Measurements from ENCODE around the gene NOTCH3.

Gene NOTCH3

DNA sequence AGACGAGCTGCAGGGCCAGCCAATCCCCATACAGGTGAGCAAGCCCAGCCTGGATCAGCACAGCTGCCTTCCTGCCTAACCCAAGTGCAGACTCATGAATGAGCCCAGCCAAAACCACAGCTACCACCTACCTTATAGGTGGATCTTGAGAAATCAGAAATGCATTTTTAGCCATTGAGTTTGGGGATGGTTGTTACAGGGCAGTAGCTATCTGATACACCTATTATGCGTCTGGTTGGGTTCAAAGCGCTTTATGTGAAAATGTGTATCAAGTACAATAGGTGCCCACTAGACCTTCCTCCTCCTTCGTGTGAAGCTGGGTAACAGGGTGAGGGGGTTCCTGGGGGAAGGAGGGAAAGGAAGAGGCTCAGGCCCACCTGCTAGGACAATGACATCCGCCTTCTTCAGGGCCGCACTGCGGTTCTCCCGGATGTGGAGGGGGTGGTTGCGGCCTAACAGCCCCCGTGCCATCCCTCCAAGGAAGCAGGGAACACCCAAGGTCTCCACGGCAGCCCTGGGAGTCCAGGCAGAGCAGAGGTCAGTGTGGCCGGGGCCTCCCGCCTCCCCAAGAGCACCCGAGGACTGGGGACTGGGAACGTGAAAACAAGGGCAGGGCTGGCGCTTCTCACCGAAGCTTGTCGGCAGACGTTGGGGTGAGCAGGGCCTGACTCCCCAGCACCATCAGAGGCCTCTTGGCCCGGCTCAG, 81.9 kb downstream of the NOTCH3 start:
- TF ChIP-seq, protein P1, sequence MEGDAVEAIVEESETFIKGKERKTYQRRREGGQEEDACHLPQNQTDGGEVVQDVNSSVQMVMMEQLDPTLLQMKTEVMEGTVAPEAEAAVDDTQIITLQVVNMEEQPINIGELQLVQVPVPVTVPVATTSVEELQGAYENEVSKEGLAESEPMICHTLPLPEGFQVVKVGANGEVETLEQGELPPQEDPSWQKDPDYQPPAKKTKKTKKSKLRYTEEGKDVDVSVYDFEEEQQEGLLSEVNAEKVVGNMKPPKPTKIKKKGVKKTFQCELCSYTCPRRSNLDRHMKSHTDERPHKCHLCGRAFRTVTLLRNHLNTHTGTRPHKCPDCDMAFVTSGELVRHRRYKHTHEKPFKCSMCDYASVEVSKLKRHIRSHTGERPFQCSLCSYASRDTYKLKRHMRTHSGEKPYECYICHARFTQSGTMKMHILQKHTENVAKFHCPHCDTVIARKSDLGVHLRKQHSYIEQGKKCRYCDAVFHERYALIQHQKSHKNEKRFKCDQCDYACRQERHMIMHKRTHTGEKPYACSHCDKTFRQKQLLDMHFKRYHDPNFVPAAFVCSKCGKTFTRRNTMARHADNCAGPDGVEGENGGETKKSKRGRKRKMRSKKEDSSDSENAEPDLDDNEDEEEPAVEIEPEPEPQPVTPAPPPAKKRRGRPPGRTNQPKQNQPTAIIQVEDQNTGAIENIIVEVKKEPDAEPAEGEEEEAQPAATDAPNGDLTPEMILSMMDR (IDR thresholded peaks at IDR 0.05; ENCODE audit: low read depth, low read length): no peak
- no peak for DNase-seq (ENCODE audit: low read depth in 2 of 2)
- H3K4me3 ChIP-seq (replicated peaks in 1 of 2; ENCODE audit: low read depth in 2 of 2, low read length in 2 of 2): no peak overlapping the region

DNA sequence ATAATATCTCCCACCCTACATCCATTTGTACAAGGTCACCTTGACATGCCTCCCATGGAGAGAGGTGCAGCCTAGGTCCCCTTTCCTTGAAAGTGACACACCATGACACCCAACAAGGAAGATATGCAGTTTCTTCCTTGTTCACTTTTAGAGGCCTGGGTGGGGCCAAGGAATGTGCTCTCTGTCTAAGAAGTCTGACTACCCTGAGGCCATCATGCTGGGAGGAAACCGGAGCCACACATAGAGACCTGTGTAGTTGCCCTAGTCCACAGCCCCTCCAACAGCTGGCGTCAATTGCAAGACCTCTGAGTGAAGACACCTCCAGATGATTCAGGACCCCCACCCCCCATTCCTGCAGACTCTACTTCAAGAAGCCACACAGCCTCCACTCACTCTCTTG, 82.5 kb downstream of the NOTCH3 start:
- H3K4me3 ChIP-seq (replicated peaks in 1 of 2; ENCODE audit: low read depth in 2 of 2, low read length in 2 of 2): no peak overlapping the region
- TF ChIP-seq, protein P1 (IDR thresholded peaks at IDR 0.05; ENCODE audit: low read depth, low read length): no peak
- no peak for DNase-seq (ENCODE audit: low read depth in 2 of 2)

DNA sequence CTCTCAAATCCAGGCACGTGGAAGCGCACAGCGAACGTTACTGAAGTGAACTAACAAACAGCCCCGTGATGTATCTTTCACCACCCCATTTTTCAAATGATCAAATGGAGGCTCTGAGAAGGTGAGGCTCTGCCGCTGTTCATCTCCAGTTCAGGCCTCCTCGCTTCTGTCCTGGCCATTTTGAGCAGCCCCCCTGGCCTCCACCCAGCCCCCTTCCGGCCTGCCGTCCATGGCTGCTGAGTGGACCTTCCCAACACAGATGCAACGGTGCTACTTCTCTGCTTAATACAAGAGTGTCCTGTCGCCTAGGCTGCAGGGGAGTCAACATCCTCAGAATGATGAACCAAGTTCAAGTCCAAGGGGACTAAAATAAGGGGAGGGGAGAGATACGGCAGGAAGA, 83.9 kb downstream of the NOTCH3 start:
- TF ChIP-seq, protein P1 (IDR thresholded peaks at IDR 0.05; ENCODE audit: low read depth, low read length): no peak
- DNase-seq (ENCODE audit: low read depth in 2 of 2): no peak
- H3K4me3 ChIP-seq (replicated peaks in 1 of 2; ENCODE audit: low read depth in 2 of 2, low read length in 2 of 2): no peak overlapping the region

DNA sequence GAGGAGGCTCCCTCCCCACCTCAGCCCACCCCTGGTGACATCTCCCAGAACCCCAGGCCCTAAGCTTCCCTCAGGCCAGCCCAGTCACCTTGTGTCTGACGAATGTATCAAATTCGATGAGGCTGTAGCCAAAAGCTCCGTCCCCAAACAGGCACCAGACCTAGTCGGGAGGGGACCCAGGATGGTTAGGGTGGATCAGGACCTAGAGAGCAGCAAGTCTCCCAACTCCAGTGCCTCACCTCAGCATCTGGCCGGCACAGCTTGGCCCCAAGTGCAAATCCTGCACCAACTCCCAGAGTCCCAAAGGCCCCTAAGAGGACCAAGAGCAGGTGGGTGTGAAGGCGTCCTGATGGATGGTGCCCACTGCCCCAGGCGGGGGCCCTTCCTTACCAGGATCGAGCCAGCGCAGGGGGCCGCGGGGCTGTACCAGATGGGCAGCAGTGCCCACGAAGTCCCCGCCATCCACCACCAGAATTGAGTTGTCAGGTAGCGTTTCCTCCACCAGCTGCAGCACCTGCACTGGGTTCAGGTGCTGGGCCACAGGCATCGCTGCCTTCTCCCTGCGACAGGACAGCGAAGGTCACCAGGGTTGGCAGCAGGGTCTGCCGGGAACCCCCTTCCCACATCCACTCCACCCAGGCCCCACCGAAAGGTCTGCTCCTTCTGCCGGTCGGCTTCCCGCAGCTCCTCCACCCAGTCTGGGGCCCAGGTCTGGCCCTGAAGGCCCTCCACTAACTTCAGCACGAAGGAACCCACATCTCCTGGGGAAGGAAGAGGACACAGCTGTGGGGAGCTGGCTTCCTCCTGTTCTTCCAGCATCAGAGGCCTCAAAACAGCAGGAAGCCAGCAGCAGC, 84.8 kb downstream of the NOTCH3 start:
- TF ChIP-seq, protein P1 (IDR thresholded peaks at IDR 0.05; ENCODE audit: low read depth, low read length): no peak
- no peak for DNase-seq (ENCODE audit: low read depth in 2 of 2)
- no peak overlapping the region for H3K4me3 ChIP-seq (replicated peaks in 1 of 2; ENCODE audit: low read depth in 2 of 2, low read length in 2 of 2)

DNA sequence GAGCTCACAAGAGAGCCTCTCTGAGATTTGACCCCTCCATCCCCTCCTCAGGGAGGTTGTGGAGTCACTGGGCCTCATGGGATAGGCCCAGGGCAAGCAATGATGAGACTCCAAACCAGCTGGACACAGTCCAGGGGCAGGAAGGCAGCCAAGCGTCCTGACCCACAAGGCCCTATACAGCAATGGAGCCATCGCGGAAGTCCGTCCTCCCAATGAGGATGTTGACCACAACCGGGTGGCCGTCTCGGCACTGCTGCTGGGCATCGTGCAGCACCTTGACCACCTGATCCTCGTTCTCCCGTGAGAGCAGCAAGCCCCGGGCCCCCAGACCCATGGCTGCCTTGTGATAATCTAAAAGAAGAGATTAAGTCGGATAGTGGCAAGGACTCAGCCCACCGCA, 85.7 kb downstream of the NOTCH3 start:
- TF ChIP-seq, protein P1 (IDR thresholded peaks at IDR 0.05; ENCODE audit: low read depth, low read length): no peak

DNA sequence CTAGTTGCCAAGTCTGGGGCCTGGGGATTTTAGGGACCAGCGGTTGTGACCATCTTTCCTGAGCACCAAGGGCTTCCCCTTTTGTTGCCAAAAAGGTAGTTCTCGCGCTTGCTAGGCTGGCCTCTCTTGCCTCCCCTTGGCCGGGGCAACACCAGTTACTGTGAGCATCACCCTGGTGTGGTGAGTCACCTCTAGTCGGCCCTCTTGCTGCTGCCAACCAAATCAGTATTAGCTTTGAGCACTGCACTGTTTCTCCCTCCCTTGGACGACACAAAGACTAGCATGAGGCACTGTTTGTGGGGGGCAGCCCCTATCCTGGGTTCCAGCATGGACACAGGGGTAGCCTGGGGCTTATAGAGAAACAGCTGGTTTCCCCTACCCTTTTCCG, 86.6 kb downstream of the NOTCH3 start:
- TF ChIP-seq, protein P1 (IDR thresholded peaks at IDR 0.05; ENCODE audit: low read depth, low read length): no peak
- DNase-seq (ENCODE audit: low read depth in 2 of 2): peak; percentile 71 to 75
- no peak overlapping the region for H3K4me3 ChIP-seq (replicated peaks in 1 of 2; ENCODE audit: low read depth in 2 of 2, low read length in 2 of 2)

More for the DNA sequence above, 85.7 kb downstream of the NOTCH3 start:
- no peak overlapping the region for H3K4me3 ChIP-seq (replicated peaks in 1 of 2; ENCODE audit: low read depth in 2 of 2, low read length in 2 of 2)
- DNase-seq (ENCODE audit: low read depth in 2 of 2): peak; percentile 84

Measured in cardiac fibroblast (primary cell).